Cardiac muscle cell (in vitro differentiated cells and primary cell): ENCODE results near the gene TCAF1. TPM values are rescaled to one million over a fixed set of nuclear protein-coding genes. Genes with fewer than 3 reads are reported as not detected.

ENCODE experiments used
- DNase-seq, 2 donors: peaks; one replicate each; pipeline versions ENCODE4 v3.0.0 to v3.0.0-alpha.2; 2010 to 2017; ENCODE audit warnings: low read depth in 1 of 2, low spot score in 1 of 2
- H3K27ac ChIP-seq: fragments of 200-600 bp; sonication (generic); 2 replicates; pipeline ENCODE4 v1.5.1; 2016
- H3K27me3 ChIP-seq: fragments of 200-600 bp; sonication (generic); 2 replicates; pipeline ENCODE4 v1.6.0; 2016; ENCODE audit warnings: control low read depth
- H3K36me3 ChIP-seq: fragments of 200-600 bp; sonication (generic); 2 replicates; pipeline ENCODE4 v1.5.1; 2016; ENCODE audit warnings: control low read depth
- H3K4me1 ChIP-seq: fragments of 200-600 bp; sonication (generic); 2 replicates; pipeline ENCODE4 v1.8.1; 2017; ENCODE audit warnings: low read depth, mild to moderate bottlenecking, mixed run types
- H3K4me3 ChIP-seq: fragments of 200-600 bp; sonication (generic); 2 replicates; pipeline ENCODE4 v1.5.1; 2016; ENCODE audit warnings: mild to moderate bottlenecking
- H3K9me3 ChIP-seq: fragments of 200-600 bp; sonication (generic); 2 replicates; pipeline ENCODE4 v1.5.1; 2017; ENCODE audit warnings: low read depth, mild to moderate bottlenecking, control low read depth
- CTCF ChIP-seq: IDR thresholded peaks from 2 replicates; pipeline ENCODE4 v1.5.1; 2012; ENCODE audit warnings: low read depth, mild to moderate bottlenecking, low read length
- polyA plus RNA-seq: library from polyadenylated mRNA; unstranded; fragments of >200 nt; fragmentation: Nextera tagmentation; extraction: Ambion mirVana; gene quantifications from 2 replicates; pipeline ENCODE4 v1.2.1, GENCODE V29; 2016
- total RNA-seq: library from RNA; depleted of rRNA; stranded (reverse); fragments of >200 nt; gene quantifications from 2 replicates; pipeline ENCODE4 v1.2.3, GENCODE V29; 2016

TCAF1 gene
- total and polyA plus RNA-seq, 2 experiments from 2014 or later, result 58.6 to 82.7 TPM

- Histone ChIP-seq H3K4me3 (no peak overlapping the region), H3K27me3 (no peaks in the 10 kb centered on the region), H3K9me3 (no peaks in the 10 kb centered on the region), H3K4me1 (peaks cover 5% of the 10 kb centered on the region), H3K27ac (no peak overlapping the region), H3K36me3 (no peaks in the 10 kb centered on the region)
- no peak for DNase-seq
- no peak for TF ChIP-seq CTCF
Observed at GRCh38 chr7:143914938-143915652, 13.1 kb upstream of the TCAF1 start.

GRCh38 chr7:143913945-143914615 is 12.1 kb upstream of the TCAF1 start:
- no peak for TF ChIP-seq CTCF
- Histone ChIP-seq H3K27me3 (peaks cover 2% of the 10 kb centered on the region), H3K27ac (no peak overlapping the region), H3K36me3 (no peaks in the 10 kb centered on the region), H3K4me3 (no peak overlapping the region), H3K9me3 (no peaks in the 10 kb centered on the region), H3K4me1 (peaks cover 5% of the 10 kb centered on the region)
- DNase-seq, result no peak

GRCh38 chr7:143910473-143911248 is 8.7 kb upstream of the TCAF1 start:
- Histone ChIP-seq H3K4me3 (no peak overlapping the region), H3K9me3 (no peaks in the 10 kb centered on the region), H3K4me1 (peaks cover 11% of the 10 kb centered on the region), H3K27me3 (peaks cover 3% of the 10 kb centered on the region), H3K36me3 (no peaks in the 10 kb centered on the region), H3K27ac (no peak overlapping the region)
- DNase-seq, result no peak
- no peak for TF ChIP-seq CTCF

GRCh38 chr7:143909863-143910262 is 7.9 kb upstream of the TCAF1 start:
- no peak for TF ChIP-seq CTCF
- Histone ChIP-seq H3K27me3 (peaks cover 3% of the 10 kb centered on the region), H3K4me3 (no peak overlapping the region), H3K27ac (no peak overlapping the region), H3K4me1 (peaks cover 19% of the 10 kb centered on the region), H3K9me3 (no peaks in the 10 kb centered on the region), H3K36me3 (no peaks in the 10 kb centered on the region)
- DNase-seq, result no peak

- no peak overlapping the region for H3K27ac ChIP-seq
- TF ChIP-seq CTCF, result no peak
Observed at GRCh38 chr7:143908120-143908519, 6.1 kb upstream of the TCAF1 start.

More at GRCh38 chr7:143908120-143908519, 6.1 kb upstream of the TCAF1 start:
- Histone ChIP-seq H3K9me3 (no peaks in the 10 kb centered on the region), H3K4me1 (peaks cover 26% of the 10 kb centered on the region), H3K27me3 (peaks cover 3% of the 10 kb centered on the region), H3K4me3 (no peak overlapping the region), H3K36me3 (no peaks in the 10 kb centered on the region)
- no peak for DNase-seq
